DLD1 (cell line): ENCODE results near the gene FAM229A.

Source experiments
- in situ Hi-C: cut with HindIII; loops from 2 replicates; pipeline ENCODE4 v1.10.0; 2017; ENCODE audit warnings: low sequenced_read_pairs

The FAM229A gene

DNA sequence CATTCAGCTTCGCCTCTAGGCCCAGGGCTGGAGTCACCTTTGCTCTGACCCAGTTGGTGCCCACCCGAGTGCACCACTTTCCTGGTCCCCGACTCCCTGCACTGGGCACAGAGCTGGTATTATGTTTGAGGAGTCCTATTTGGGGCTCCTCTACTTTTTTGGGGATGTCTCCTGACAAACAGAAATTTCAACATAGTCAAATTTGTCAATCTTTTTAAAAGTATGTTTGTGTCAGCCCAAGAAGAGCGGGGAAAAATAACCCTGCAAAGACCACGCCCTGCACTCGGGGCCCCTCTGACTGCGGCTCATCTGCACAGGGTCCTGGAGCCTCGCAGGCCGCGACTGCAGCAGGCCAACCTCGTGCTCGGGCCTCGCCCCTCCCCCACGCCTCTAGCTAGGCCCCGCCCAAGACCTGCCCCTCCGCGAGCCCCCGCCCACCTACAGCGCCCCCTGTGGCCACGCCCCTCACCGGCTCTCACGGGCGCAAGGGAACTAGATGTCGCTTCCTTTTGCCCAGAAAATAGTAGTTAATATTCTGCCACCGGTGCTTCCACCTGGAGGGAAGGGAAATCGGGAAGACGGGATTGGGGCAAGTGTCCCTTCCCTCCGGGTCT, 11.4 kb downstream of the FAM229A start:
- in situ Hi-C loops, result no loop called here

DNA sequence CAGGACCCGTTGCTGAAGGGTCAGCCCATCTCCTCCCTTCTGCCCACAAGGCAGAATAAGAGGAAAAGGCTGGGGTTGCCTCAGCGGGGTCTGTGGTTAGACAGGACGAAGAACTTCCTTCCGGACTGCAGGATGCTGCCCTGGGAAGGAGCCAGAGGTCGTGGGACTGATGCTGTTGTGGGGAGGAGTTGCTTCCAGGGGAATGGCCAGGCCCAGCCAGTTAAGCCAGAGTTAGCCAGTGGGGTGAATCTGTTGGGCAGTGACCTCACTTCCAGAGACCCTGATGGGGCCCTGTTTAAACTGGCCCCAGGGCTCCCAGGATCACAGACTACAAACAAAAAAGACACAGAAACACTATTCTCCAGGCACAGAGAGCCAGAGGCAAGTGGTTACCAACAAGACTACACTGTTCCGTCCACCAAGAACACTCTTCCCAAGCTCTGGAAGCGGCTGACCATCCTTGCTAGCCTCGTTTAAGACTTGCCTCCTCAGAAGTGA, 13.0 kb downstream of the FAM229A start:
- in situ Hi-C loops, result no loop called here

DNA sequence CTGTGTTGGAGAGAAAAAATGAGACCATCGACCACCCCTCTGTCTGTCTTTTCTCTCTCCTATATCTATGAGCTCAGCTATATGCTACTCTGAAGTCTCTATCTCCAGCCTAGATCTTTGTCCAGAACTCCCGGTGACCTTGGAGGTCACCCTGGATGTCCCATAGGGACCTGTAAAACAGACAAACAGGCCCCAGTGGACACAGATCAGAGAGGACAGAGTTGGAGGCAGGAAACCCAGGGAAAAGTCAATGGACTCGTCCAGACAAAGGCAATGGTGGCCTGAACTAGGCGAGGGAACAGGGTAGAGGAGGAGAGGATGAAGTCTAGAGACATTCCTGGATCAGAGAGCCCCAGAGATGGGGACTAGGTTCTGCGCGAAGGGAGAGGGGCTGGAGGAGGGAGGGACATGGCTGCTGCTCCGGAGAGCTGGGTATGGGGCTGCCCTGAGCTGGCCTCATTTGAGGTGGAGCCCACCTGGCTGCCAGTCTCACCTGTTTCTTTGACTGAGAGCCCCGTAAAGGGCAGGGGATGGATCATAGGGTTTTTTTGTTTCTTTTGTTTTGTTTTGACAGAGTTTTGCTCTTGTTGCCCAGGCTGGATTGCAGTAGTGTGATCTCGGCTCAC, 15.6 kb downstream of the FAM229A start:
- in situ Hi-C loops, result no loop called here

DNA sequence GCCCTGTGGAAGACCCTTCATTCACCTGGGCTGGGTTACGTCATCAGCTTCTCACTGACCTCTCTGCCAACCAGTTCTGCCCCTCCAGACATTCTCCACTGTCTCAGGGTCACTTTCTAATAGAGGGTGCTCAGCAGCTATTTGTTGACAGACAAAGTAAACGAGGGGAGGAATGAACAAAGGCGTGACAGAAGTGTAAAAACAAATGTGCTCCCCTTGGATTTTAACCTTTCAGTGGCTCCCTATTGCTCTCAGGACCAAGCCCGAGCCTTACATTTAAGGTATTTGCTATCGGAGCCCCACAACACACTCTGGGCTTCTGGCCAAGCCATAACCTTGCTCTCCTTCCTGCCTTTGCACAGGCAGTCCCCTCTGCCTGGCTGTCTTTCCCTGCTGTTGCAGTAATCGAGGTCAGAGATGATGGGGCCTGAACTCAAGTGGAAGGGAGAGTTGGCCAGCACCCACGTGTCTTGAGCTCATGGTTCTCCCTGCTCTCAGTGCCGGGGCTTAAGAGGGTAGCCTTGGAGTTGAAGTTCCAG, 16.9 kb downstream of the FAM229A start:
- in situ Hi-C loops, result no loop called here

DNA sequence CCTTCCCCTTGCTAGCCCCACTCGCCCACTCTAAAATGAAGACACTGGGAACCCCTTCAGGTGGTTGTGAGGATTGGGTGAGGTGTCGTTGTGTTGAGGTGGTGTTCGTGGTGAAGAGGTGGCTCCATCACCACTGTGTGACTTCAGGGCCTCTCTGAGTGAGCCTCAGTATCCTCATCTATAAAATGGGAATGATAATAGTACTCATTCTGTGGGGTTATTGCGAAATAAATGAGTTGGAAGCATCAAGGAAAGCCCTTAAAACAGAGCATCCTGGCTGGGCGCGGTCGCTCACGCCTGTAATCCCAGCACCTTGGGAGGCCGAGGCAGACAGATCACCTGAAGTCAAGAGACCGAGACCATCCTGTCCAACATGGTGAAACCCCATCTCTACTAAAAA, 19.6 kb downstream of the FAM229A start:
- in situ Hi-C loops, result no loop called here

DNA sequence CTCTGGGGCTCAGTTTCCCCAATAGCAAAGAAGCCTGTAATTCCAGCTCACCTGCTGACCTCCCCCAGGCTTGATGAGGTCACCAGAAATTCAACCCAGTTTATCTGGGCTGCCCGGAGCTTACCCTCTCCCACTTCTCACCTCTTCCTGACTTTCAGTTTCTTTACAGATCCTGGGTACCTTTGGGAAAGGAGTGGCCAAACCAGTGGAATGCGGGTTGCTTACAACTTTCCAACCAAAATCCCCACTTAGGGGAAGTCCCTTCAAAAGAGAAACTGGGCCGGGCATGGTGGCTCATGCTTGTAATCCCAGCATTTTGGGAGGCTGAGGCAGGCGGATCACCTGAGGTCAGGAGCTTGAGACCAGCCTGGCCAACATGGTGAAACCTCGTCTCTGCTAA, 20.3 kb downstream of the FAM229A start:
- in situ Hi-C loops, result no loop called here

DNA sequence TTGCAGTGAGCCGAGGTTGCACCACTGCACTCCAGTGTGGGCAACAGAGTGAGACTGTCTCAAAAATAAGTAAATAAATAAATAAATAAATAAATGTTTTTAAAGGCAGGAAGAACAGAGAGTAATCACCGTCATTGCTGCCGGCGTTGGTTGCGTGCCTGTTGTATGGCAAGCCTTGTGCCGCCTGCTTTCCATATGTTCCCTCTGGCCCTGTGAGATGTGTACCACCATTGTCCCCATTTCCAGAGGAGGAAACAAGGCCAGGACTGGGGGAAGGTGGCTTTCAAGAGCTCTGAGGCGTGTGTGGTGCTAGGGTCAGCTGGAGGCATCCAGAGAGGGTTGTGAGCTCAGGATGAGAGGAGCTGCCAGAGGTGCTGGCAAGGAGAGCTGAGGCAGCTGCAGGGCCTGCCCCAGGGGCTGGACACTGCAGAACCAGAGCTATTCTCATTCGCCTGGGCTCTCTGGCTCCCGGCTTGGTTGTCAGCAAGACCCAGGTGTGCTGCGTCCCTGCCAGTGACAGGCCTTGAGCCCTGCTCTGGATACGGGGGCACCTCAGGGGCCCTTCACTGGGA, 21.0 kb downstream of the FAM229A start:
- in situ Hi-C loops, result no loop called here

DNA sequence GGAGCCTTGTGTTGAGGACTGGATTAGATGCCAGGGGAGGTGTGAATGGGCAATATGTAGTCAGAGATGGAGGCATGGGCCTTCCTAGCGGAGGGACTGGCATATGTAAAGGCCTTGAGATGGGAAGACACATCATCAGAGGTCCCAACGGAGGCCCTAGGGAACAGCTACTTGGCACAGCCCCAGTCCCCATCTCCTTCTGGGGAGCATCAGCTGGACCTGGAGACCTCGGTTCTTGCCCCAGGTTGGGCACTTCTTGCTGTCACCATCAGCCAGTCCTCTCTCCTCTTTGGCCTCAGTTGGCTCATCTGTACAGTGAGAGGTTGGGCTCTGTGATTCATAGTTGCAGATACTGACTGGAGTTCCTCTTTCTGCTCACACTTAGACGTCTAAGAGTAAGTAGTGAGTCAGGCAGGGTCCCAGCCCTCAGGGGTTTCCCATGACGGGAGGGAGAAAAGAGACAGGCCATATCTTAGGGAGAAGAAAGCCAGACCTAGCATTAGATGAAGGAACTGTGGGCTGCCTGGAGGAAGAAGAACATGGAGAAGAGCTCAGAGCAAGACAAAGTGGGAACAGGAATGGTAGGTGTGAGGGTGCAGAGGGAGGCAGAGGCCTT, 22.8 kb downstream of the FAM229A start:
- in situ Hi-C loops, result no loop called here

DNA sequence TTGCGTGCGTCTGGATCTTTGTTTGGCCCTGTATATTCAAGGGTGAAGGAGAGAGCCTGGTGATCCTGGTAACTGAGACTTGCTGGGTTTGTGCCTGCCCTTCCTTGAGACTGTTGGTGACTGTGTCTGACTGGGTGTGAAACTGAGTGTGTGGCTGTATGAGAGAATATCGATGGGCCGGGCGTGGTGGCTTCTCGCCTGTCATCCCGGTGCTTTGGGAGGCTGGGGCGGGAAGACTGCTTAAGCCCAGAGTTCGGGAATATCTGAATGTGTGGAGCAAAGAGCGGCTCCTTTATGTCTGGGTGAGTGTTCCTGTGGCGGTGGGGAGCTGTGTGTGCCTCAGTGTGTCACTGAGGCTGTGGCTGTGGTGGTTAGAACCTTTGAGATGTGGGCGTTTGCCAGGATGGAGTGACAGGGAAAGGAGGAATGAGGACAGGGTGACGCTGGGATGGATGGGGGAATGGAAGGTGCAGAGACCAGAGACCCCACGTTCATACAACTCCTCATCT, 23.6 kb downstream of the FAM229A start:
- in situ Hi-C loops, result no loop called here

DNA sequence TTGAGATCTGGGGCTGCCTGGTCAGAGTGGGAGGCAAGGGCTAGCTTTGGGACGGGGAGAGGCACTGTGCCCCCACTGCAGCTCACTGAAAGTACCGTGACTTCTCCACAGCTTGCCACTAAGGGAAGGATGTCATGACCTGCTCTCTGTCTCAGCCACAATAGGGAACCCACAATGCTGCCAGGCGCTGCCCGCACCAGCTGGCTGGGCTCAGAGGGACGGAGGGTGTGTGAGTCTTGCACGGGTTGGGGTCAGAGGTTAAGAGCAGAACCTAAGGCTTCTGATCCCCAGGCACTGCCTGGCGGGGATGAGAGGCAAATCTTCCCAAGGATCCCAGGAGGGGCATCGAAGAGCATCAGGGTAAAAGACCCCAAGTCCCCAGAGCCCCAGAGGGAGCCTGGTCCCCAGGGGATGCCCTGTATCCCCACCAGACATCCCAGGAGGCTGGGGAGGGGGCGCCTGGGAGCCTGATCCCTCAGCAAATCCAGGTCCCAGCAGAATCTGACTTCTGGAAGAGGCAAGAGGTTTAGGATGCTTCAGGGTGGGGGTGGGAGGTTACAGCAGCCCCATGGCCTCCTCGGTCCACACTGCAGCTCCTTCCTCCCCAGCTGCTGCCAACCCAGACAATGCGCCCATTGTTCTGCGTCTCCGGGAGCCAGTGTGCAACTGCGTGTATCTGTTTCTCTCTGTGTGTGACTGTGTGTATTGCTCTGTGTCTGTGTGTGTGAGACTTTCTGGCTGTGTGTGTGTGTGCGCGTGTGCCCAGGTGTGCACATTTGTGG, 24.2 kb downstream of the FAM229A start:
- in situ Hi-C loops, result no loop called here

DNA sequence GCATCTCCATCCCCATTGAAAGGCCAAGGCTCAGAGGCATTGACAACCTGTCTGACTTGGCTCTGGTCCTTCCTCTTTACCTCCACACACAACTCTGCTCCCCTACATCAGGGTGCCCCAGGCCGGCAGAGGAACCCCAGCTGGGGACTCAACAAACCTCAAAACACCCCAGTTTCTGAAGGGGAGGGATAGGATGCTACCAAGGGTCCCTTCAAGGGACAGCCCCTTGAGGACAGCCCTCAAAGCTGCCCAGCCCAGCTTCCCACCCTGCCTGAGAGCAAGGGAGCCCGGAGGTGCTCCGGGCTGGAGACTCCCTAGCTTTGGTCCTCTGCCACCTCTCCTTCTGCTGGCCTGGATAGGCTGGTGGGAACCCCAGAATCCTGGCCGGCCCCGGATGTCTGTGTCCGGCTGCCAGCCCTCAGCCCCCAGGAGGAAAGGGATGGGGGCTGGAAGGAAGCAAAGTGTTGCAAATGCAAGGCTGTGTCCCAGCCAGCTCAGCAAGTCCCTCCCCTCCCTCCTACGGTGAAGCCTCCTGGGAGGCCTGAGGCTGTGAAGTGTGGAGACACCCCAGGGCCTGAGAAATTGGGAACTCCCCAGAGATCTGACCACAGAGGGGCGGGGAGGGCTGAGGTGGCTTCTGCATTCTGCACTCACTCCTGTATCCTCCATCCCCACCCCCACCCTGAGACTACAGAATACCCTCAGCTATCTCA, 25.2 kb downstream of the FAM229A start:
- in situ Hi-C loops, result no loop called here

DNA sequence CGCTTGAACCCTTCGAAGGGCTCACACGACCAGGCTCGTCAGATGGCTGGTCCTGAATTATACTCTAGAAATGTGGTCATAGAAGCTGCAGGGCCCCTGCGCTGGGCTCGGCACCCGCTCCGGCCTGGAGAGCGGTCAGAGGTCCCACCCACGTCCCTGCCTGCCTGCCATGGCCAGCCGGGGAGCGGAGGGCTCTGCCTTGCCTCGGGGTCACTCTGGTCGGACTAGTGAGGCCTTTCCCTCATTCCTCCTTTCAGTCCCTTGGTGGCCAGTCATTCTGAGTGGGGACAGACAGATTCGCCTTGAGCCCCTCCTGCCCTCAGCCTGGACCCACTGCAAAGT, 25.7 kb downstream of the FAM229A start:
- in situ Hi-C loops, result no loop called here

DNA sequence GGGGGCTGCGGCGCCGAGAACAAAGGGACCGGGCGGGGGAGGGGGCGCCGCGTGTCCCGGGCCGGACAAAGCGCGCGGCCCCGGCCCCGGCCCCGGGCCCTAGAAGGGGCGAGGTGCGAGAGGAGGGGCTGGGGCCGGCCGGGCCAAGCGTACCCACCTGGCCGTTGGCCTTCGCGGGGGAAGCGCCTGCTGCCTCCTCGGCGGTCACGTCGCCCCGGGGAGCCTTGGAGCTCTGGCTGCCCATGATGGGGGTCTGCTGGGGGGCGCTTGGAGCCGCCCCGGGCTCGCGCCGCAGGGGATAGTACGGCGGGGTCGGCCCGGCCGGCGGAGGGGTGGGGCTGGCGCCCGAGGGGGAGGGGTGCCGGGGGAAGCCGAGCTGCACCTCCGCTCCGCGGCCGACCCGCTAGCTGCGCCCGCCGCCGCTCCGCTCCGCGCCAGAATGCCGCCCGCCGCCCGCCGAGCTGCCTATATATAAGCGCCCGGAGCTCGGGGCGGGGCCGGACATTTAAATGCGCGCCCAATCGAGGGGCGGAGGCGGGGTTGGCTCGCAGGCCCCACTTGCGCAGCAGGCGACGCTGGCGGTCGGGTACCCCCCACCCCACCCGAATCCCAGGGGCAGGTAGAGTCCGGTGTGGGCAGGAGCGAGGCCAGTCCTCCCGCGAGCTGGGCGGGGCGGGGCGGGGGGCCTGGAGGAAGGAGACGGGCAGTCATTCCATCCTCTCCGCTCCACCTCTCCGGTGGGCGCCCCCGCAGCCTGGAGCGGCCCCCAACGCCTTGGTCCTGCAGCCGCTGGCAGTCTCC, 26.3 kb downstream of the FAM229A start, which contains the start of gene MARCKSL1:
MARCKSL1 (minus strand) TSS at position 444 of the 801 bp plus-strand sequence; CDS start at position 244, 200 bp downstream.
- in situ Hi-C loops, result no loop called here

DNA sequence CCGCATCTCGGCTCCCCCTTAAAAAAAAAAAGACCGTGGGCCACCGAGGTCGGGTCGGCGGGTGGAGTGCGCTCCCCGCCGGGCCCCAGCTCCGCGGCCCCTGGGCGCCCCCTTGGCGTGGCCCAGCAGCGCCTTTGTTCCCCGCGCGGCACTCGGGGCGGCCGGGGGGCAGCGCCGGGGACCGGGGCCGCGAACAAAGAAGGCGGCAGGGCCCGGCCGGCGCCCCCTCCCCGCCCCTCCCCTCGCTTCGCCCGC, 26.8 kb downstream of the FAM229A start:
- in situ Hi-C loops, result no loop called here

DNA sequence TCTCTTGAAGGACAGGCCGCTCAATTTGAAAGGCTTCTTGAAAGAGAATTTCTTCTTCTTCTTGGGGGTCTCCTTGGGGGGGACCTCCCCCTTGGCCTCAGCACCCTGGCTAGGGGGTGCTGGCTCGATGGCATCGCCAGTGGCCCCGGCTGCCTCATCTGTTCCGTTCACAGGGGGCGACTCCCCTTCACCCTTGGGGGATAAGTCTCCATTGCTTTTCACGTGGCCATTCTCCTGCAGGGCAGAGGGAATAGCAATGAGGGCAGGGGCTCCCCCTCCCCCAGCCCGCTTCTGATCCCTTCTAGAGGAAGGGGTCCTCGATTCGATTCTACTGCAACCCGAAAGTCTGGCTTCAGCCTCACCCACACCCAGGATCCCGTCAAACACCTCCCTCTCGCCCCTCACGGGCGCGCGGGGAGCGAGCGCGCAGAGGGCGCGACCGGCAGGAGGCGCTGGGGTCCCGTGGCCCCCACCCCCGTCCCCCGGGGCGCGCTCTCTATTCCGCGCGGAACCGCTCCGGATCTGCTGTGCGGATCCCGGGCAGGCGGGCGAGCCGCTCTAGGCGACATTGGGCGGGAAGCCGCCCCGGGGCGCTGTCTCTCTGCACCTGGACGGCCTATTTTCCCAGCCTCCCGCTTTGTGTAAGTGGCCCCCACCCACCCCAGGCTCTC, 27.3 kb downstream of the FAM229A start:
- in situ Hi-C loops, result no loop called here

DNA sequence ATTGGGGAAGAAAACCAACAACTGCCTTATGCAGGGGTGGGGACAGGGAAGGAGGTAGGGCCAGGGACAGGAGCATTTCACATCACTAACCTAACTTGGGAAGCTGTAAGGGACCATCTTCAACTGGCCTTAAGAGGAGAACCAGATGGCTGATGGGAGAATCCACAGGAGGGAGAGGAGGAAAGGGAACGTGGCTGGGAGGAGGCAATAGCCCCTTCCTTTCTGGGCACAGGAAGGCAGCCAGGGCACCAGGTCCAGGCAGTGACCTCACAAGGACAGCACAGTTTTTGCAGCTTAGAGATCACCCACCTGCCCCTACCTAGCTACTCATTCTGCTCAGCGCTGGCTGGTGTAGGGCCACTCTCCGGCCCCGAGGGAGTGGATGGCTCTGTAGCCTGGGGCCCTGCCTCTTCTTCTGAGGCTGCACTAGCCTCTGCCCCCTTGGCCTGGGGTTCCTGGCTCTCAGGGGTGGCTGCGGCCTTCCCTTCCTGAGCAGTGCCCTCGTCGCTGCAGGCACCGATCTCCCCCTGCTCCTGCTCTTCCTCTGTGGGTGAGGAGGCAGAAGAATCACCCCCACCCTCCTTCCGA, 27.9 kb downstream of the FAM229A start:
- in situ Hi-C loops, result no loop called here

DNA sequence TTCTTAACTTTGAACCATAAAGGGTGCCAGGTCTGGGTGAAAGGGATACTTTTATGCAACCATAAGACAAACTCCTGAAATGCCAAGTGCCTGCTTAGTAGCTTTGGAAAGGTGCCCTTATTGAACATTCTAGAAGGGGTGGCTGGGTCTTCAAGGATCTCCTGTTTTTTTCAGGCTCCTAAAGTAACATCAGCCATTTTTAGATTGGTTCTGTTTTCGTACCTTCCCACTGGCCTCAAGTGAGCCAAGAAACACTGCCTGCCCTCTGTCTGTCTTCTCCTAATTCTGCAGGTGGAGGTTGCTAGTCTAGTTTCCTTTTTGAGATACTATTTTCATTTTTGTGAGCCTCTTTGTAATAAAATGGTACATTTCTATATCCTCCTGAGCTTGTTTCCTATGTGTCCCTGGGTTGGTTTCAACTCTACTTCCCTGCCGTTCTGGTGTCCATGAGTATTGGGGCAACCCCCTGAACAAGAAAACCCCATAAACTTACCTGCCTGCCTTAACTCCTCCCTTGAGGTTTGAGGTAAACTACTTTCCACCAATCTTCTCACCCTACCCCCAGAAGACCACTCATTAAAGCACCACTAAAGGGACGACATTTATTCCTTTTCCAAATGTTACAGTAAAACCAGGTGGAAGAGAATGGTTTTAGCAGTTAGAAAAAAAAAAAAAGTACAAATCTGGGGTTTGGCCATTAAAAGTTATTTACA, 28.9 kb downstream of the FAM229A start:
- in situ Hi-C loops, result no loop called here
